T-cell (primary cell): ENCODE results near the gene ALG12. TPM values are rescaled to one million over a fixed set of nuclear protein-coding genes. Genes with fewer than 3 reads are reported as not detected.

ENCODE experiments used
- ATAC-seq, 4 experiments: fragments of 200-7000 bp in 3 of 4; fragments of 150-1000 bp in 1 of 4; cut with Tn5 transposase; replicated peaks in 1 of 4; 1 replicate in 3 of 4; 2 replicates in 1 of 4; pipeline ENCODE4 v1.10.0; 2021; ENCODE audit warnings: moderate library complexity in 3 of 4, mild to moderate bottlenecking in 2 of 4, moderate number of reproducible peaks in 1 of 4
- CTCF ChIA-PET, 2 donors: fragments of 300-600 bp; sonication (Branson Sonifier 250); formaldehyde crosslinking; loops; one replicate each; lab custom pipeline; 2022; ENCODE audit warnings: antibody characterized with exemption in 2 of 2; lab: Charles Lee
- POLR2A ChIA-PET, 2 donors: fragments of 300-600 bp; sonication (Branson Sonifier 250); formaldehyde crosslinking; loops; one replicate each; lab custom pipeline; 2022; ENCODE audit warnings: antibody characterized with exemption in 2 of 2; lab: Charles Lee
- DNase-seq, 35 experiments: peaks; one replicate each; pipeline versions ENCODE4 v3.0.0 to v3.0.0-alpha.2; 2013 to 2023
- H3K27ac ChIP-seq: one replicate; pipeline ENCODE4 v1.5.1; 2013; ENCODE audit warnings: low read length
- H3K27me3 ChIP-seq, 2 experiments: replicated peaks in 1 of 2; 1 replicate in 1 of 2; 2 replicates in 1 of 2; pipeline versions ENCODE4 v1.6.1 to v1.7.0; 2013; ENCODE audit warnings: low read length in 1 of 2, mixed read lengths in 1 of 2; ENCODE audit not compliant: control insufficient read depth in 2 of 2, insufficient read depth in 2 of 2; ENCODE audit errors: extremely low read depth in 1 of 2
- H3K36me3 ChIP-seq, 2 donors: 1 replicate in 1 of 2; 2 replicates in 1 of 2; pipeline versions ENCODE4 v1.6.1 to v1.7.0; 2013; ENCODE audit warnings: low read length in 1 of 2; ENCODE audit not compliant: control insufficient read depth in 2 of 2, insufficient read depth in 1 of 2; ENCODE audit errors: extremely low read depth in 1 of 2
- H3K4me1 ChIP-seq, 2 experiments: 1 replicate in 1 of 2; 2 replicates in 1 of 2; pipeline versions ENCODE4 v1.6.1 to v1.7.0; 2013; ENCODE audit warnings: low read length in 2 of 2, mixed read lengths in 1 of 2; ENCODE audit not compliant: insufficient read depth in 2 of 2, control insufficient read depth in 1 of 2; ENCODE audit errors: extremely low read depth in 1 of 2
- H3K4me3 ChIP-seq, 2 donors: 1 replicate in 1 of 2; 2 replicates in 1 of 2; pipeline versions ENCODE4 v1.5.1 to v1.7.0; 2013; ENCODE audit warnings: mild to moderate bottlenecking in 2 of 2, low read length in 1 of 2, moderate library complexity in 1 of 2; ENCODE audit not compliant: control insufficient read depth in 1 of 2; ENCODE audit errors: extremely low read depth in 1 of 2
- H3K9me3 ChIP-seq: 2 replicates; pipeline ENCODE4 v1.7.0; 2013
- H3K27ac Mint-ChIP-seq, 2 donors: one replicate each; pipeline ENCODE4 v1.8.0; 2020 to 2021; ENCODE audit warnings: mild to moderate bottlenecking in 2 of 2, mixed read lengths in 2 of 2
- H3K27me3 Mint-ChIP-seq, 2 donors: one replicate each; pipeline ENCODE4 v1.8.0; 2021 to 2022; ENCODE audit warnings: mixed read lengths in 2 of 2
- H3K36me3 Mint-ChIP-seq: one replicate; pipeline ENCODE4 v1.8.0; 2021; ENCODE audit warnings: mixed read lengths
- H3K4me1 Mint-ChIP-seq, 3 donors: one replicate each; pipeline ENCODE4 v1.8.0; 2020 to 2022; ENCODE audit warnings: mixed read lengths in 3 of 3, mild to moderate bottlenecking in 1 of 3
- H3K4me3 Mint-ChIP-seq, 3 donors: one replicate each; pipeline ENCODE4 v1.8.0; 2020 to 2022; ENCODE audit warnings: mild to moderate bottlenecking in 3 of 3, mixed read lengths in 3 of 3, moderate library complexity in 3 of 3
- H3K9me3 Mint-ChIP-seq, 3 donors: one replicate each; pipeline ENCODE4 v1.8.0; 2020 to 2022; ENCODE audit warnings: mixed read lengths in 3 of 3
- WGBS: methylation state at CpG from one replicate; pipeline ENCODE4 v1.1.5; 2013; ENCODE audit warnings: missing lambda C conversion rate; ENCODE audit not compliant: insufficient coverage; 5-methylcytosine and 5-hydroxymethylcytosine counted together
- total RNA-seq, 35 experiments: library from RNA in 6 of 35; stranded (reverse) in 6 of 35; fragments of 120-200 nt in 1 of 35; gene quantifications; one replicate each; pipeline versions ENCODE4 v1.2.1 to v1.2.4 and lab custom pipeline; 2013 to 2026

The ALG12 gene
- total RNA-seq, 5 donors from 2014 or later (not counting 1 experiment from before 2014, with no cell fraction given): 15.7 to 22.1 (median 15.9) TPM

- Histone ChIP-seq H3K36me3 (peaks cover 3 to 9% of the 10 kb centered on the region in 2 donors), H3K27ac (no peak overlapping the region), H3K9me3 (no peaks in the 10 kb centered on the region), H3K27me3 (no peaks in the 10 kb centered on the region), H3K4me3 (no peak overlapping the region), H3K4me1 (peaks cover 13 to 27% of the 10 kb centered on the region in 2 experiments)
- H3K36me3 Mint-ChIP-seq: peaks cover 2% of the 10 kb centered on the region
- peaks cover 2 to 22% (median 14%) of the 10 kb centered on the region in 3 donors for H3K4me1 Mint-ChIP-seq
- ATAC-seq (no peak), DNase-seq (no peak)
- H3K27ac Mint-ChIP-seq: peak overlapping the region in 1 of 2 donors; percentile 41
- H3K4me3 Mint-ChIP-seq: peak overlapping the region; percentile 73 to 80 (median 74)
- POLR2A ChIA-PET: no interaction called here
- no peaks in the 10 kb centered on the region for H3K27me3 Mint-ChIP-seq
- 96% methylated on average over 16 of the region's 16 CpGs for WGBS
- CTCF ChIA-PET: no interaction called here
- no peaks in the 10 kb centered on the region for H3K9me3 Mint-ChIP-seq
Measured at GRCh38 chr22:49958366-49958921, 40.2 kb upstream of the ALG12 start.

- no peak for DNase-seq
- Mint-ChIP-seq H3K27ac (peak overlapping the region in 1 of 2 donors; percentile 41), H3K27me3 (no peaks in the 10 kb centered on the region), H3K9me3 (no peaks in the 10 kb centered on the region), H3K4me3 (peak overlapping the region in 1 of 3 donors; percentile 24), H3K36me3 (no peaks in the 10 kb centered on the region), H3K4me1 (peaks cover 0 to 16% (median 9%) of the 10 kb centered on the region in 3 donors)
- no peak for ATAC-seq
- no peak overlapping the region for H3K4me3 ChIP-seq
- CTCF ChIA-PET: no interaction called here
- peaks cover 0 to 4% of the 10 kb centered on the region in 2 donors for H3K36me3 ChIP-seq
- H3K9me3 ChIP-seq: no peaks in the 10 kb centered on the region
- peaks cover 10 to 22% of the 10 kb centered on the region in 2 experiments for H3K4me1 ChIP-seq
- POLR2A ChIA-PET: no interaction called here
- WGBS: 98% methylated on average over 10 of the region's 12 CpGs
- no peak overlapping the region for H3K27ac ChIP-seq
- H3K27me3 ChIP-seq: no peaks in the 10 kb centered on the region
Measured at GRCh38 chr22:49957826-49958365, 39.7 kb upstream of the ALG12 start.

- Mint-ChIP-seq H3K4me3 (no peak overlapping the region), H3K4me1 (peaks cover 0 to 13% (median 4%) of the 10 kb centered on the region in 3 donors), H3K9me3 (no peaks in the 10 kb centered on the region), H3K27ac (peak overlapping the region in 1 of 2 donors; percentile 4), H3K36me3 (no peaks in the 10 kb centered on the region), H3K27me3 (no peaks in the 10 kb centered on the region)
- 92% methylated on average over 16 of the region's 20 CpGs for WGBS
- Histone ChIP-seq H3K27me3 (no peaks in the 10 kb centered on the region), H3K4me3 (no peak overlapping the region), H3K36me3 (no peaks in the 10 kb centered on the region), H3K27ac (no peak overlapping the region), H3K4me1 (peaks cover 5 to 15% of the 10 kb centered on the region in 2 experiments), H3K9me3 (no peaks in the 10 kb centered on the region)
- ATAC-seq (no peak), DNase-seq (no peak)
- POLR2A ChIA-PET: no interaction called here
- CTCF ChIA-PET: no interaction called here
Measured at GRCh38 chr22:49956914-49957825, 38.9 kb upstream of the ALG12 start.

GRCh38 chr22:49956418-49956770 lies 38.2 kb upstream of the ALG12 start:
- DNase-seq (no peak), ATAC-seq (no peak)
- Histone ChIP-seq H3K36me3 (no peaks in the 10 kb centered on the region), H3K9me3 (no peaks in the 10 kb centered on the region), H3K27me3 (no peaks in the 10 kb centered on the region), H3K27ac (no peak overlapping the region), H3K4me1 (peaks cover 5 to 10% of the 10 kb centered on the region in 2 experiments), H3K4me3 (no peak overlapping the region)
- peaks cover 0 to 9% (median 4%) of the 10 kb centered on the region in 3 donors for H3K4me1 Mint-ChIP-seq
- WGBS: 93% methylated on average over 14 of the region's 15 CpGs
- H3K27me3 Mint-ChIP-seq: no peaks in the 10 kb centered on the region
- ChIA-PET POLR2A (no interaction called here), CTCF (no interaction called here)
- H3K27ac Mint-ChIP-seq: no peak overlapping the region
- no peak overlapping the region for H3K4me3 Mint-ChIP-seq
- H3K36me3 Mint-ChIP-seq: no peaks in the 10 kb centered on the region
- no peaks in the 10 kb centered on the region for H3K9me3 Mint-ChIP-seq

- Histone ChIP-seq H3K4me3 (no peak overlapping the region), H3K27me3 (no peaks in the 10 kb centered on the region), H3K27ac (no peak overlapping the region), H3K4me1 (peaks cover 5 to 10% of the 10 kb centered on the region in 2 experiments), H3K36me3 (no peaks in the 10 kb centered on the region), H3K9me3 (no peaks in the 10 kb centered on the region)
- Mint-ChIP-seq H3K36me3 (no peaks in the 10 kb centered on the region), H3K4me1 (peaks cover 0 to 9% (median 4%) of the 10 kb centered on the region in 3 donors), H3K27ac (no peak overlapping the region), H3K4me3 (no peak overlapping the region), H3K27me3 (no peaks in the 10 kb centered on the region), H3K9me3 (no peaks in the 10 kb centered on the region)
- whole genome bisulfite sequencing: 92% methylated on average over 20 of the region's 22 CpGs
- DNase-seq (no peak), ATAC-seq (no peak)
- POLR2A ChIA-PET: no interaction called here
- CTCF ChIA-PET: no interaction called here
Measured at GRCh38 chr22:49955581-49956417, 37.6 kb upstream of the ALG12 start.
